ENCODE measurements around the gene CDC6.

The CDC6 gene

DNA sequence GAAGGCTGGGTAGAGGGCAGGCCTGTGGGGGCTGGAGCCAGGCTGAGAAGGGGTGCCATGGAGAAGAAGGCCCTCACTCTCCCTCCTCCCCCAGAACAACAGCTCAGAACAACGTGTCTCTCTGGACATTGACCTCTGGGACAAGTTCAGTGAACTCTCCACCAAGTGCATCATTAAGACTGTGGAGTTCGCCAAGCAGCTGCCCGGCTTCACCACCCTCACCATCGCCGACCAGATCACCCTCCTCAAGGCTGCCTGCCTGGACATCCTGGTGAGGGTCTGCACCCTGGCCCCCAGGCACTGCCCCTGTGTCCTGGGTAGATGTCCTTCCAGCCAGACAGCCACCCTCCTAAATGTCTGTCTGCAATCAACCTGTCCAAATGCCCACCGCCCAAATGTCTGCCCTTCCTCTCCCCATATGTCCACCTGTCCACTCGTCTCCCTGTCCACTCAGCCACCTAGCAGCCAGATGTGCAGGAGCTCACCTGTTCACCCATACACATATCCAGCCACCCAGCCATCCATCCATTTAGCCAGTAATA is 64.6 kb downstream of the CDC6 start:
- no peak for DNase-seq (ENCODE audit: low read depth)

DNA sequence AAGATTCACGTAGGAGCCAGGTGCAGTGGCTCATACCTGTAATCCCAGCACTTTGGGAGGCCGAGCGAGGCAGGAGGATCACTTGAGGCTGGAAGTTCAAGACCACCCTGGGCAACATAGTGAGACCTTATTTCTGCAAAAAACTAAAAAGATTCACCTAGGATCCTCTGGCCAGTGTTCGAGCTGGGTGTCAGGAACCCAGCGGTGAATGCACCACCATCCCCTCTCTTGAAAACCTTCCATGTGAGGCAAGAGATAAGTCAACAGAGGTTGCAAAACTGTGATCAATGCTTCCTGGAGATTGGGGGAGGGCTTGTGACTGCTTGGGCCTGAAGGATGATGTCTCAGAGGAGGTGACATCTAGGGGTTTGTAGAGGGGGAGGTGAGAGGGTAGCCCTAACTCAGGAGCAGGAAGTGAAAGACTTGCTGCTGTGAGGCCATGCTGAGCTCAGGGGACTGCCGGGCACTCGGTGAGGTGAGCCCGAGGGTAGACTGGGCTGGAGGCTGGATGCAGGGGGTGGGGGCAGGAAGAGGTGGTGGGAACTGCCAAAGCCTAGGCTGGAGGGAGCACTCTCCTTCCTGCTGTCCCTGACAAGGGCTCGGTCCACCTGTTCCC is 65.2 kb downstream of the CDC6 start:
- DNase-seq (ENCODE audit: low read depth): no peak

All from stimulated activated CD8-positive, alpha-beta memory T cell treated with anti-CD3 and anti-CD28 coated beads, Interleukin-7, amount 100 ng/mL, for 24 hours (primary cell).